HG02884 (cell line): Measurements from ENCODE around the gene ITPR3.
"Not testable (repeated sequence)": the region's sequence is repeated elsewhere in the genome, so short reads cannot be mapped to it uniquely, and the experiment has no call there.

Experiments used
- ATAC-seq: cut with Tn5 transposase; IDR thresholded peaks from one replicate; pipeline ENCODE4 v1.9.1; 2021; ENCODE audit warnings: mild to moderate bottlenecking, moderate library complexity; ENCODE audit not compliant: unreplicated experiment

The ITPR3 gene

GRCh38 chr6:33590531-33591198 is 30.5 kb upstream of the ITPR3 start:
- ATAC-seq, result no peak

DNA sequence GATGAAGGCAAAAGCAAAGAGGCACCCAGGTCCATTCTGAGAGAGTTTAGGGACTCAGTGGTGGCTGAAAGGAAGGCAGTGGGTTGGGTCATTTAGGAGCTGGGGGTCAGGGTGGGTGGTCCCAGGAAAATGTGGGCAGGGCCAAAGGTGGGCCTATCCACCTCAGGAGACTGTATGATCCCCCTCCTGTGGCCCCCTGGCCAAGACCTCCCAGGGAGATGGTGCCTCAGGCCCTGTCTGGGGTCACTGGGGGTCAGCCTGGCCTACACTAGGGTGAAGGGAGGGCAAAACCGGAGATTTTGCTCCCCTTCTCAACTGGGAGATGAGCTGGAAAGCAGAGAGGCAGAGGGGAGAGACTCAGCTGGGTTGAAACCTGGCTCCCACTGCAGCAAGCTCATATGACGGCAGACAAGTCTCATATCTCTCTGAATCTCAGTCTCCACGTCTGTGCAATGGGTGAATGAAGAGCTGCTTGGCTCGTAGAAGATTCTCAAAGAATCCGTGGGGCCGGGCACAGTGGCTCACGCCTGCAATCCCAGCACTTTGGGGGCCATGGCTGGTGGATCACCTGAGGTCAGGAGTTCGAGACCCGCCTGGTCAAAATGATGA is 29.6 kb upstream of the ITPR3 start:
- ATAC-seq, result no peak

DNA sequence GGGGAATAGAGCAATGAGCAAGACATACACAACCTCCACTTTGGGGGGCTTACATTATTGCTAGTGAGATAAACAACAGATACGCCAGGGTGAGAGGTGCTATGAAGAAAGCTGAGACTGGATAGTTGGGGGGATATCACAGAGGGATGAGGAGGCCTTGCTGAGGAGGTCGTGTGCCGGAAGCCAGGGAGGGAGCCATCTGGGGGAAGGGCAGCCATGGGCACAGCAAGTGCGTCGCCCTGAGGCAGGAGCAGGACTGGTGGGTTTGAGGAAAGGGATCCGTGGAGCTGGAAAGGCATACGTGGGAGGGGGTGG is 28.9 kb upstream of the ITPR3 start:
- ATAC-seq, result no peak

- ATAC-seq, result no peak
These were observed 28.3 kb upstream of the ITPR3 start for GRCh38 chr6:33592595-33593413.

GRCh38 chr6:33593414-33593727 is 27.8 kb upstream of the ITPR3 start:
- no peak for ATAC-seq

GRCh38 chr6:33595001-33595846 is 25.9 kb upstream of the ITPR3 start:
- no peak for ATAC-seq

DNA sequence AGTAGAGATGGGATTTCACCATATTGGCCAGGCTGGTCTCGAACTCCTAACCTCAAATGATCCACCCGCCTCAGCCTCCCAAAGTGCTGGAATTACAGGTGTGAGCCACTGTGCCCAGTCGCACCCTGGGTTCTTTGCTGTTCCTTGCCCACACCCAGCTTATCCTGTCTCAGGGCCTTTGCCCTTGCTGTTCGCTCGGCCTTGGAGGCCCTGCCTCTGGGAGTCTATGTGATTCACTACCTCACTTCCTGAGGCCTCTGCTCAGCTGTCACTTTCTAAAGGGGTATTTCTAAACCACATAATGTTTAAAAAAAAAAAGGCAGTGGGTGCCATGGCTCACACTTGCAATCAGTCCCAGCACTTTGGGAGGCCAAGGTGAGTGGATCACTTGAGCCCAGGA is 24.2 kb upstream of the ITPR3 start:
- ATAC-seq, result not testable (repeated sequence)

- ATAC-seq, result no peak
These were observed 23.4 kb upstream of the ITPR3 start for GRCh38 chr6:33597551-33598322.

DNA sequence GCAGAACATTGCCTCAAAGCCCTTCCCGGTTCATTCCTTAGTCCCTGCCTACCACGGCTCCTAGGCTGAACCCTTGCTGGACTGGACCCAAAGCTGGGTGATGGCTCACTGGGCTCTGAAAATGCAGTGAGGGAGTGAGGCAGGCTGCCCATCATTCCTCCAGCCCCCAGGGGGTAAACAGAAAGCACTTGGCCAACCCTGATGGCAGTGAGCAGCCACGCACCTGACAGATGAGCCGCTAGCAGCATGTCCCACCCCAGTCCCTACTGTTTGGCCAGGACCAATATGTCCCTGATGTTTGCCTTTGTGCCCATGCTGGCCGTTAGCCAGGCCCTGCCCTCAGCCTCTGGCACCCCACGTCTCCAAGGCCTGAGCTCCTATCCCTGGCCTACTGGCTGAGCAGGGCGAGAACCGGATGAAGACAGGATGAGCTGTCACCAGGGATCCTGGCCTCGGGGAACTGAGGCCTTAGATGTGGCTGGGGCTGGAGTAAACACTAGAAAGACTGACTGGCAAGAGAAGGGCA is 21.6 kb upstream of the ITPR3 start:
- no peak for ATAC-seq

DNA sequence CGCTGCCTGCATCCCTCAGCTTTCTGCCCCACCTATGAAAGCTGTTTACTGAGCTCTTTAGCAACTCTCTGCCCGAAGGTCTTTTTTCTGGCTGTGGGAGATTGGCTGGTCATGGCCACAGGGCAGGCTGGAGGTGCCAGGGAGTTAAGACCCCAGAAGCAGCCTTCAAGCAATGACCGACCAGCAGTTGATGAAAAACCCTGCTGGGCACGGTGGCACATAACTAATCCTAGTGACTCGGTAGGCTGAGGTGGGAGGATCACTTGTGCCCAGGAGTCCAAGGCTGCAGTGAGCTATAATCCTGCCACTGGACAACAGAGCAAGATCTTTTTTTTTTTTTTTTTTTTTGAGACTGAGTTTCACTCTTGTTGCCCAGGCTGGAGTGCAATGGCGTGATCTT is 20.4 kb upstream of the ITPR3 start:
- ATAC-seq, result no peak

GRCh38 chr6:33602180-33602579 is 18.9 kb upstream of the ITPR3 start:
- no peak for ATAC-seq

DNA sequence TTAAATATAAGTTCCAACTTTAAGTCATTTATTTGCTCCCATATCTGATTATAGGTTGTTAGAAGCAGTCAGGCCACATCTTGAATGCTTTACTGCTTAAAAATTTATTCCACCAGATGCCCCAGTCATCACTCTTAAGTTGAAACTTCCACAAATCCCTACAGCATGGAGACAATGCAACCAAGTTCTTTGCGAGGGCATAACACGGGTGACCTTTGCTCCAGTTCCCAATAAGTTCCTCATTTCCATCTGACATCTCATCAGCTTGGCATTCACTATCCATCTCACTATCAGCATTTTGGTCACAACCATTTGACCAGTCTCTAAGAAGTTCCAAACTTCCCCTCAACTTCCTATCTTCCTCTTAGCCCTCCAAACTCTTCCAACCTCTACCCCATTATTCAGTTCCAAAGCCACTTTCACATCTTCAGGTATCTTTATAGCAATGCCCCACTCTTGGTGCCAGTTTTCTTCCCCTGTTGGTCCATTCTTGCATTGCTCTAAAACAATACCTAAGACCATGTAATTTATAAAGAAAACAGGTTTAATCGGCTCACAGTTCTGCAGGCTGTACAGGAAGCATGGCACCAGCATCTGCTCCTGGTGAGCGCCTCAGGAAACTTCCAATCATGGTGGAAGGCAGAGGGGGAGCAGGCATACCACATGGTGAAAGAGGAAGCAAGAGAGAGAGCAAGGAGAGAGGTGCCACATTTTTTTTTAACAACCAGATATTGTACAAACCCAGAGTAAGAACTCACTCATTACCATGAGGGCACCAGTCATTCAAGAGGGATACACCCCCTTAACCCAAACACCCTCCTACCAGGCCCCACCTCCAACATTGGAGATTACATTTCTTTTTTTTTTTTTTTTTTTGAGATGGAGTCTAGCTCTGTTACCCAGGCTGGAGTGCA is 15.9 kb upstream of the ITPR3 start:
- no peak for ATAC-seq

DNA sequence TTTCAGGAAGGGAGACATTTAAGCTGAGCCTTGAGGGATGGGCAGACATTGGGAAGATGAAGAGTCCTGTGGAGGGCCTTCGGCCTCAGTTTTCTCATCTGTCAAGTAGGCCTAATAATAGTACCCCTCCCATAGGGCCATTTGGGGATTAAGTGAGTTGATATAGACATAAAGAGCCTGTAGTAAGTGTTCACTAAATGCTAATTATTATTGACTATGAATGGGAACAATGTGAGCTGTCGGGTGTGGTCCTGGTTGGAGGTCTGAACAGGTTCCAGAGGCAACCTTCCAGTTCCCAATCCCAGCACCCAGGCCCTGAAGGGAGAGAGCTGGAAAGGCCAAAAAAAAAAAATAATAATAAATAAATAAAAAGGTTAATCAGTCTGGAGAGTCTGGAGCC is 14.5 kb upstream of the ITPR3 start:
- ATAC-seq, result no peak

GRCh38 chr6:33607126-33607783 is 13.9 kb upstream of the ITPR3 start:
- ATAC-seq, result no peak

- no peak for ATAC-seq
These were observed 13.3 kb upstream of the ITPR3 start for GRCh38 chr6:33607784-33608161.

DNA sequence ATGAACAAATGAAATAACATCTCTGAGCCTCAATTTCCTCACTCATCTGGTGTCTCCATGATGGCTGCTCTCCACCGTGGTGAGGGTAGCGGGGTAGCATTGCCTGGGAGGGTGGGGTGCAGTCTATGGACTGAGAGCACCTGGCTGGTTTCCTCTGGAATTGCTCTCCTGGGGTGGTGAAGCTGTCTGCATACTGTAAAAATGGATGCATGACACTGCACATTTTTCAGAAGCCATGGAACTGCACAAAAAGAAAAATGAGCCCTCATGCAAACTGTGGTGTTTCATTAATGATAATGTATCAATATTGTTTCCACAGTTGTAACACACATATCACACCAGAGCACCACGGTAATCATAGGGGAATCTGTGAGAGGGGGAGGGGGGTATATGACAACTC is 12.1 kb upstream of the ITPR3 start:
- no peak for ATAC-seq

GRCh38 chr6:33609528-33609927 is 11.6 kb upstream of the ITPR3 start:
- ATAC-seq, result no peak

DNA sequence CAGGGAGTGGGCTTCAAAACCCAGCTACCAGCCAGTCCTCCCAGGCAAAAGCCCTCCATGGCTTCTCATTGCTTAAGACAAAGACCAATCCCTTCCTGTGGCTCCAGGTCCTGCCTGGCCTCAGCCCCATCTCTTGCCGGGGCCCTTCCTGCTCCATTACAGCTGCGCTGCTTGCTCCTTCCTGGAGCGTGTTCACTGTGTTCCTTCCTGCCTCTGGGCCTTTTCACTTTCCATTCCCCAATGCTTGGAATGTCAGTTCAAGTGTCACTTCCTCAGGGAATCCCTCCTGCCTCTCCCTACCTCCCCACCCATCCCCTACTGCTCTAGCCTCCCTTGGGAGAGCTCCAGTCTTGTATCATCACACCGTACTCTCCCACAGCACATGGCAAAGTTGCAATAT is 11.1 kb upstream of the ITPR3 start:
- no peak for ATAC-seq
